T-cell (primary cell): ENCODE data around the gene SPSB3. TPM values are rescaled to one million over a fixed set of nuclear protein-coding genes. Genes with fewer than 3 reads are reported as not detected.

ENCODE experiments used
- ATAC-seq, 4 experiments: fragments of 200-7000 bp in 3 of 4; fragments of 150-1000 bp in 1 of 4; cut with Tn5 transposase; replicated peaks in 1 of 4; 1 replicate in 3 of 4; 2 replicates in 1 of 4; pipeline ENCODE4 v1.10.0; 2021; ENCODE audit warnings: moderate library complexity in 3 of 4, mild to moderate bottlenecking in 2 of 4, moderate number of reproducible peaks in 1 of 4
- CTCF ChIA-PET, 2 donors: fragments of 300-600 bp; sonication (Branson Sonifier 250); formaldehyde crosslinking; loops; one replicate each; lab custom pipeline; 2022; ENCODE audit warnings: antibody characterized with exemption in 2 of 2; lab: Charles Lee
- POLR2A ChIA-PET, 2 donors: fragments of 300-600 bp; sonication (Branson Sonifier 250); formaldehyde crosslinking; loops; one replicate each; lab custom pipeline; 2022; ENCODE audit warnings: antibody characterized with exemption in 2 of 2; lab: Charles Lee
- DNase-seq, 35 experiments: peaks; one replicate each; pipeline versions ENCODE4 v3.0.0 to v3.0.0-alpha.2; 2013 to 2023
- H3K27ac ChIP-seq: one replicate; pipeline ENCODE4 v1.5.1; 2013; ENCODE audit warnings: low read length
- H3K27me3 ChIP-seq, 2 experiments: replicated peaks in 1 of 2; 1 replicate in 1 of 2; 2 replicates in 1 of 2; pipeline versions ENCODE4 v1.6.1 to v1.7.0; 2013; ENCODE audit warnings: low read length in 1 of 2, mixed read lengths in 1 of 2; ENCODE audit not compliant: control insufficient read depth in 2 of 2, insufficient read depth in 2 of 2; ENCODE audit errors: extremely low read depth in 1 of 2
- H3K36me3 ChIP-seq, 2 donors: 1 replicate in 1 of 2; 2 replicates in 1 of 2; pipeline versions ENCODE4 v1.6.1 to v1.7.0; 2013; ENCODE audit warnings: low read length in 1 of 2; ENCODE audit not compliant: control insufficient read depth in 2 of 2, insufficient read depth in 1 of 2; ENCODE audit errors: extremely low read depth in 1 of 2
- H3K4me1 ChIP-seq, 2 experiments: 1 replicate in 1 of 2; 2 replicates in 1 of 2; pipeline versions ENCODE4 v1.6.1 to v1.7.0; 2013; ENCODE audit warnings: low read length in 2 of 2, mixed read lengths in 1 of 2; ENCODE audit not compliant: insufficient read depth in 2 of 2, control insufficient read depth in 1 of 2; ENCODE audit errors: extremely low read depth in 1 of 2
- H3K4me3 ChIP-seq, 2 donors: 1 replicate in 1 of 2; 2 replicates in 1 of 2; pipeline versions ENCODE4 v1.5.1 to v1.7.0; 2013; ENCODE audit warnings: mild to moderate bottlenecking in 2 of 2, low read length in 1 of 2, moderate library complexity in 1 of 2; ENCODE audit not compliant: control insufficient read depth in 1 of 2; ENCODE audit errors: extremely low read depth in 1 of 2
- H3K9me3 ChIP-seq: 2 replicates; pipeline ENCODE4 v1.7.0; 2013
- H3K27ac Mint-ChIP-seq, 2 donors: one replicate each; pipeline ENCODE4 v1.8.0; 2020 to 2021; ENCODE audit warnings: mild to moderate bottlenecking in 2 of 2, mixed read lengths in 2 of 2
- H3K27me3 Mint-ChIP-seq, 2 donors: one replicate each; pipeline ENCODE4 v1.8.0; 2021 to 2022; ENCODE audit warnings: mixed read lengths in 2 of 2
- H3K36me3 Mint-ChIP-seq: one replicate; pipeline ENCODE4 v1.8.0; 2021; ENCODE audit warnings: mixed read lengths
- H3K4me1 Mint-ChIP-seq, 3 donors: one replicate each; pipeline ENCODE4 v1.8.0; 2020 to 2022; ENCODE audit warnings: mixed read lengths in 3 of 3, mild to moderate bottlenecking in 1 of 3
- H3K4me3 Mint-ChIP-seq, 3 donors: one replicate each; pipeline ENCODE4 v1.8.0; 2020 to 2022; ENCODE audit warnings: mild to moderate bottlenecking in 3 of 3, mixed read lengths in 3 of 3, moderate library complexity in 3 of 3
- H3K9me3 Mint-ChIP-seq, 3 donors: one replicate each; pipeline ENCODE4 v1.8.0; 2020 to 2022; ENCODE audit warnings: mixed read lengths in 3 of 3
- WGBS: methylation state at CpG from one replicate; pipeline ENCODE4 v1.1.5; 2013; ENCODE audit warnings: missing lambda C conversion rate; ENCODE audit not compliant: insufficient coverage; 5-methylcytosine and 5-hydroxymethylcytosine counted together
- total RNA-seq, 35 experiments: library from RNA in 6 of 35; stranded (reverse) in 6 of 35; fragments of 120-200 nt in 1 of 35; gene quantifications; one replicate each; pipeline versions ENCODE4 v1.2.1 to v1.2.4 and lab custom pipeline; 2013 to 2026

SPSB3 gene
- total RNA-seq, 5 donors from 2014 or later (not counting 1 experiment from before 2014, with no cell fraction given): 67.3 to 162 (median 139) TPM

- 97% methylated on average over 16 of the region's 25 CpGs for WGBS
- H3K4me1 ChIP-seq: peaks cover 2 to 37% of the 10 kb centered on the region in 2 experiments
- ATAC-seq (no peak), DNase-seq (no peak)
- H3K9me3 Mint-ChIP-seq: no peaks in the 10 kb centered on the region
- H3K9me3 ChIP-seq: no peaks in the 10 kb centered on the region
- no peaks in the 10 kb centered on the region for H3K27me3 ChIP-seq
- peaks cover 7 to 18% (median 14%) of the 10 kb centered on the region in 3 donors for H3K4me1 Mint-ChIP-seq
- H3K27ac ChIP-seq: no peak overlapping the region
- H3K36me3 Mint-ChIP-seq: peaks cover 3% of the 10 kb centered on the region
- no peak overlapping the region for H3K4me3 Mint-ChIP-seq
- ChIA-PET POLR2A (no interaction called here), CTCF (no interaction called here)
- H3K36me3 ChIP-seq: peaks cover 45 to 69% of the 10 kb centered on the region in 2 donors
- H3K4me3 ChIP-seq: no peak overlapping the region
- H3K27ac Mint-ChIP-seq: no peak overlapping the region
- H3K27me3 Mint-ChIP-seq: no peaks in the 10 kb centered on the region
Observed at GRCh38 chr16:1820096-1820945, 38.0 kb upstream of the SPSB3 start.

- DNase-seq (no peak), ATAC-seq (no peak)
- Histone ChIP-seq H3K27ac (no peak overlapping the region), H3K9me3 (no peaks in the 10 kb centered on the region), H3K36me3 (peaks cover 47 to 71% of the 10 kb centered on the region in 2 donors), H3K27me3 (no peaks in the 10 kb centered on the region), H3K4me1 (peaks cover 0 to 29% of the 10 kb centered on the region in 2 experiments), H3K4me3 (no peak overlapping the region)
- H3K9me3 Mint-ChIP-seq: no peaks in the 10 kb centered on the region
- POLR2A ChIA-PET: no interaction called here
- peaks cover 9% of the 10 kb centered on the region for H3K36me3 Mint-ChIP-seq
- WGBS: 95% methylated on average over 11 of the region's 15 CpGs
- H3K27ac Mint-ChIP-seq: no peak overlapping the region
- no peaks in the 10 kb centered on the region for H3K27me3 Mint-ChIP-seq
- H3K4me3 Mint-ChIP-seq: no peak overlapping the region
- CTCF ChIA-PET: no interaction called here
- peaks cover 3 to 13% (median 10%) of the 10 kb centered on the region in 3 donors for H3K4me1 Mint-ChIP-seq
Observed at GRCh38 chr16:1819611-1820010, 37.2 kb upstream of the SPSB3 start.

- H3K27ac Mint-ChIP-seq: no peak overlapping the region
- DNase-seq (no peak), ATAC-seq (no peak)
- H3K36me3 Mint-ChIP-seq: peaks cover 9% of the 10 kb centered on the region
- no peaks in the 10 kb centered on the region for H3K9me3 Mint-ChIP-seq
- 96% methylated on average over 31 of the region's 35 CpGs for WGBS
- peaks cover 47 to 71% of the 10 kb centered on the region in 2 donors for H3K36me3 ChIP-seq
- H3K9me3 ChIP-seq: no peaks in the 10 kb centered on the region
- POLR2A ChIA-PET: no interaction called here
- no peaks in the 10 kb centered on the region for H3K27me3 Mint-ChIP-seq
- H3K27me3 ChIP-seq: no peaks in the 10 kb centered on the region
- CTCF ChIA-PET: no interaction called here
- H3K4me1 ChIP-seq: peaks cover 0 to 23% of the 10 kb centered on the region in 2 experiments
- no peak overlapping the region for H3K4me3 ChIP-seq
- peaks cover 0 to 7% (median 4%) of the 10 kb centered on the region in 3 donors for H3K4me1 Mint-ChIP-seq
- H3K4me3 Mint-ChIP-seq: no peak overlapping the region
- H3K27ac ChIP-seq: no peak overlapping the region
Observed at GRCh38 chr16:1818873-1819525, 36.6 kb upstream of the SPSB3 start.

GRCh38 chr16:1818204-1818872 lies 36.0 kb upstream of the SPSB3 start:
- WGBS: 94% methylated on average over 27 of the region's 27 CpGs

GRCh38 chr16:1817716-1818115 lies 35.3 kb upstream of the SPSB3 start:
- DNase-seq: no peak
- Histone ChIP-seq H3K9me3 (no peaks in the 10 kb centered on the region), H3K4me1 (peaks cover 0 to 17% of the 10 kb centered on the region in 2 experiments), H3K36me3 (peaks cover 45 to 81% of the 10 kb centered on the region in 2 donors), H3K27me3 (no peaks in the 10 kb centered on the region), H3K4me3 (no peak overlapping the region), H3K27ac (no peak overlapping the region)
- no peak overlapping the region for H3K4me3 Mint-ChIP-seq
- peaks cover 6 to 9% (median 7%) of the 10 kb centered on the region in 3 donors for H3K4me1 Mint-ChIP-seq
- WGBS: 96% methylated on average over 14 of the region's 17 CpGs
- no peaks in the 10 kb centered on the region for H3K9me3 Mint-ChIP-seq
- peaks cover 18% of the 10 kb centered on the region for H3K36me3 Mint-ChIP-seq
- CTCF ChIA-PET: no interaction called here
- no peaks in the 10 kb centered on the region for H3K27me3 Mint-ChIP-seq
- POLR2A ChIA-PET: no interaction called here
- no peak overlapping the region for H3K27ac Mint-ChIP-seq
- no peak for ATAC-seq

More at GRCh38 chr16:1818204-1818872, 36.0 kb upstream of the SPSB3 start:
- H3K27ac ChIP-seq: no peak overlapping the region
- Mint-ChIP-seq H3K4me3 (no peak overlapping the region), H3K9me3 (no peaks in the 10 kb centered on the region), H3K27ac (no peak overlapping the region), H3K36me3 (peaks cover 14% of the 10 kb centered on the region), H3K4me1 (peaks cover under 1 to 3% (median 2%) of the 10 kb centered on the region in 3 donors), H3K27me3 (no peaks in the 10 kb centered on the region)
- ChIA-PET POLR2A (no interaction called here), CTCF (no interaction called here)
- no peaks in the 10 kb centered on the region for H3K27me3 ChIP-seq
- H3K36me3 ChIP-seq: peaks cover 47 to 78% of the 10 kb centered on the region in 2 donors
- H3K4me3 ChIP-seq: no peak overlapping the region
- ATAC-seq (no peak), DNase-seq (no peak)
- no peaks in the 10 kb centered on the region for H3K9me3 ChIP-seq
- H3K4me1 ChIP-seq: peaks cover 0 to 19% of the 10 kb centered on the region in 2 experiments

- Histone ChIP-seq H3K9me3 (no peaks in the 10 kb centered on the region), H3K4me3 (no peak overlapping the region), H3K27ac (no peak overlapping the region), H3K4me1 (peaks cover 0 to 12% of the 10 kb centered on the region in 2 experiments), H3K27me3 (no peaks in the 10 kb centered on the region), H3K36me3 (peaks cover 40 to 76% of the 10 kb centered on the region in 2 donors)
- 97% methylated on average over 9 of the region's 9 CpGs for WGBS
- H3K4me1 Mint-ChIP-seq: peaks cover 7 to 11% (median 10%) of the 10 kb centered on the region in 3 donors
- DNase-seq (no peak), ATAC-seq (no peak)
- H3K36me3 Mint-ChIP-seq: peaks cover 18% of the 10 kb centered on the region
- no peaks in the 10 kb centered on the region for H3K9me3 Mint-ChIP-seq
- CTCF ChIA-PET: no interaction called here
- POLR2A ChIA-PET: no interaction called here
- no peak overlapping the region for H3K27ac Mint-ChIP-seq
- H3K27me3 Mint-ChIP-seq: no peaks in the 10 kb centered on the region
- no peak overlapping the region for H3K4me3 Mint-ChIP-seq
Observed at GRCh38 chr16:1817276-1817589, 34.9 kb upstream of the SPSB3 start.
